Tibial artery (tissue), 4 donors: Measurements from ENCODE around the gene SEMA6A.

ENCODE experiments used
- DNase-seq, 2 donors: peaks; one replicate each; pipeline ENCODE4 v3.0.0-alpha.2; 2019
- H3K27ac ChIP-seq, 2 donors: fragments of 200-600 bp; sonication (generic) in 1 of 2; 1 replicate in 1 of 2; 2 replicates in 1 of 2; pipeline ENCODE4 v1.5.1; 2018 to 2019; ENCODE audit warnings: mild to moderate bottlenecking in 1 of 2
- H3K27me3 ChIP-seq, 2 donors: fragments of 200-600 bp; sonication (generic) in 1 of 2; one replicate each; pipeline versions ENCODE4 v1.5.1 to v1.6.0; 2016 to 2019
- H3K36me3 ChIP-seq, 3 donors: fragments of 200-600 bp; sonication (generic) in 2 of 3; one replicate each; pipeline ENCODE4 v1.5.1; 2016 to 2019; ENCODE audit warnings: mild to moderate bottlenecking in 2 of 3
- H3K4me1 ChIP-seq, 4 donors: fragments of 200-600 bp; sonication (generic) in 2 of 4; 1 replicate in 3 of 4; 2 replicates in 1 of 4; pipeline ENCODE4 v1.5.1; 2016 to 2019
- H3K4me3 ChIP-seq, 2 donors: fragments of 200-600 bp; sonication (generic) in 1 of 2; 1 replicate in 1 of 2; 2 replicates in 1 of 2; pipeline ENCODE4 v1.5.1; 2018 to 2019; ENCODE audit warnings: mild to moderate bottlenecking in 2 of 2
- H3K9me3 ChIP-seq, 3 donors: fragments of 200-600 bp; sonication (generic) in 1 of 3; one replicate each; pipeline ENCODE4 v1.5.1; 2016 to 2019
- intact Hi-C: fragments of 100-400 bp; cut with DNase I; formaldehyde crosslinking; loops from one replicate; pipeline ENCODE4 v1.15.0; 2023; ENCODE audit warnings: low total_unique reads
- TF ChIP-seq, protein P1 (sequence below), 2 experiments: fragments of 200-600 bp in 1 of 2; fragments of 450-650 bp in 1 of 2; IDR thresholded peaks; one replicate each; pipeline ENCODE4 v1.5.1; 2017 to 2019; ENCODE audit warnings: antibody characterized with exemption in 2 of 2, mild to moderate bottlenecking in 1 of 2, moderate library complexity in 1 of 2

SEMA6A gene

GRCh38 chr5:116504593-116505166 lies 69.9 kb downstream of the SEMA6A start:
- intact Hi-C loops: no loop called here
- Histone ChIP-seq H3K4me1 (peaks cover 0 to 12% (median 4%) of the 10 kb centered on the region in 4 donors), H3K36me3 (no peaks in the 10 kb centered on the region), H3K9me3 (no peaks in the 10 kb centered on the region), H3K4me3 (no peak overlapping the region), H3K27me3 (no peaks in the 10 kb centered on the region), H3K27ac (no peak overlapping the region)
- TF ChIP-seq, protein P1, sequence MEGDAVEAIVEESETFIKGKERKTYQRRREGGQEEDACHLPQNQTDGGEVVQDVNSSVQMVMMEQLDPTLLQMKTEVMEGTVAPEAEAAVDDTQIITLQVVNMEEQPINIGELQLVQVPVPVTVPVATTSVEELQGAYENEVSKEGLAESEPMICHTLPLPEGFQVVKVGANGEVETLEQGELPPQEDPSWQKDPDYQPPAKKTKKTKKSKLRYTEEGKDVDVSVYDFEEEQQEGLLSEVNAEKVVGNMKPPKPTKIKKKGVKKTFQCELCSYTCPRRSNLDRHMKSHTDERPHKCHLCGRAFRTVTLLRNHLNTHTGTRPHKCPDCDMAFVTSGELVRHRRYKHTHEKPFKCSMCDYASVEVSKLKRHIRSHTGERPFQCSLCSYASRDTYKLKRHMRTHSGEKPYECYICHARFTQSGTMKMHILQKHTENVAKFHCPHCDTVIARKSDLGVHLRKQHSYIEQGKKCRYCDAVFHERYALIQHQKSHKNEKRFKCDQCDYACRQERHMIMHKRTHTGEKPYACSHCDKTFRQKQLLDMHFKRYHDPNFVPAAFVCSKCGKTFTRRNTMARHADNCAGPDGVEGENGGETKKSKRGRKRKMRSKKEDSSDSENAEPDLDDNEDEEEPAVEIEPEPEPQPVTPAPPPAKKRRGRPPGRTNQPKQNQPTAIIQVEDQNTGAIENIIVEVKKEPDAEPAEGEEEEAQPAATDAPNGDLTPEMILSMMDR (IDR thresholded peaks at IDR 0.05): no peak
- no peak for DNase-seq

DNA sequence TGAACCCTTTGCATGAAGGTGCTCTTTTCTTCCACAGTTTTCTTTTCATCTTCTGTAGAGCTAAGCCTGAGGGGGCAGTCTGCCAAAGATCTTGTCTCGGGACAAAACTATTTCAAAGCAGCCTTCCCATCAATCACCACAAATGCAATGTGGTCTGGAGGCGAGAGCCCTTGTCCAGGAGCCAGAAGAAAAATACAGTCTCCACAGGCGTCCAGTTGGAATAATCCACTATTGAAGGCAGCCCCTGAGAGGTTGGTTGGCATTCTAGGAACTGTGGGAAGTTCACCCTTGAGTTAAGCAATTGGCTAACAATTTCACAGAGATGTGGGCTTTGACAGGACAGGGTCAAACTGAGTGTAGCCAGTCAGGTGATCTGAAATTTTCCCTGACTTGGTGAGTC lies 72.0 kb downstream of the SEMA6A start:
- no peaks in the 10 kb centered on the region for H3K9me3 ChIP-seq
- no peak overlapping the region for H3K27ac ChIP-seq
- peaks cover 0 to 12% (median 4%) of the 10 kb centered on the region in 4 donors for H3K4me1 ChIP-seq
- intact Hi-C loops: no loop called here
- H3K4me3 ChIP-seq: no peak overlapping the region
- no peaks in the 10 kb centered on the region for H3K27me3 ChIP-seq
- TF ChIP-seq, protein P1 (IDR thresholded peaks at IDR 0.05): no peak
- no peak for DNase-seq
- peaks cover 0 to 3% (median 0%) of the 10 kb centered on the region in 3 donors for H3K36me3 ChIP-seq

DNA sequence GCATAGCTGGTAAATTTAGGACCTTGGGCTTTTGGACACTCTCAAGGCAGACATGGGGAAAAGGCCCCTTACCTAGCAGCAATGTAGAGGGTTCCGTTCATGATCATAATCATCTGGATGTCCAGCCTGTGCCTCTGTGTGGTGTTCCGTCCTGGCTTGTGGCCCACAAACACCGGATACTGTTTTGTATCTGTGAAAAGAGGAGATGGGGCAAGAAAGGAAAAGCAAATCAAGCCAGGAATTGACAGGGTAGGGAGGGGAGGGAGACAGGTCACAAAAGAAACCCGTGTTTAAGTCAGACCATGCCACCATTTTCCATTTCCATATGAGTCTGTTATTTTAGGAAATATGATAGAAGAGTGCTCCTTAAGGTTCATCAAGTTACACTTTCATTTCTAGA lies 72.5 kb downstream of the SEMA6A start:
- DNase-seq: no peak
- H3K27ac ChIP-seq: no peak overlapping the region
- H3K4me3 ChIP-seq: no peak overlapping the region
- no peaks in the 10 kb centered on the region for H3K27me3 ChIP-seq
- peaks cover 0 to 3% (median 0%) of the 10 kb centered on the region in 3 donors for H3K36me3 ChIP-seq
- TF ChIP-seq, protein P1 (IDR thresholded peaks at IDR 0.05): no peak
- H3K4me1 ChIP-seq: peaks cover 0 to 12% (median 4%) of the 10 kb centered on the region in 4 donors
- intact Hi-C loops: no loop called here
- H3K9me3 ChIP-seq: no peaks in the 10 kb centered on the region

DNA sequence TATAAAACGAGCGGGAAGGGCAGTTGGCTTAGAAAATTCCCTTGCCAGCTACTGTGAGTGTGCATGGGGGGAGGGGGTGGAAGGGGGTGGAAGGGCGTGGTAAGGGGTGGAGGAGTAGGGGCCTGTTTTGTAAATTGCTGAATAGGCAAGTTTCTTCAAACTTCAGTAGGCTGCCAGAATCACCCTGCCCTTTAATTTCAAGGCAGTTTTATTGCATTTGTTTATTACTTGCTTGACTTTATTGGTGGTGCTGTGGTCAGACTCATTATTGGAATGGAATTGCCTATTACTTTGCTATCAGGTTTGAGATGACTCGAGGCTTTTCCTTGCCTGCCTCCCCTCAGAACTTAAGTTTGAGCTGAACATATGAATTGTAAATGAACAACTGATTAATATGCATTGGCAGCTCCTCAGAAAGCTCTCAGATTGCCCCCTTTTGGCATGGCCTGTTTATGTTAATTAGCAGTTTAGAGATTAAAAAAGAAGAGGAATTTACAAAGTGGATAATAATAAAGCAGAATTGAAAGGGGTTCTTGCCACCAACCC lies 76.0 kb downstream of the SEMA6A start:
- Histone ChIP-seq H3K36me3 (peaks cover 0 to 24% (median 11%) of the 10 kb centered on the region in 3 donors), H3K9me3 (no peaks in the 10 kb centered on the region), H3K27ac (no peak overlapping the region), H3K27me3 (no peaks in the 10 kb centered on the region), H3K4me3 (no peak overlapping the region), H3K4me1 (peaks cover 0 to 7% (median 2%) of the 10 kb centered on the region in 4 donors)
- no peak for DNase-seq
- intact Hi-C loops: no loop called here
- TF ChIP-seq, protein P1 (IDR thresholded peaks at IDR 0.05): no peak

DNA sequence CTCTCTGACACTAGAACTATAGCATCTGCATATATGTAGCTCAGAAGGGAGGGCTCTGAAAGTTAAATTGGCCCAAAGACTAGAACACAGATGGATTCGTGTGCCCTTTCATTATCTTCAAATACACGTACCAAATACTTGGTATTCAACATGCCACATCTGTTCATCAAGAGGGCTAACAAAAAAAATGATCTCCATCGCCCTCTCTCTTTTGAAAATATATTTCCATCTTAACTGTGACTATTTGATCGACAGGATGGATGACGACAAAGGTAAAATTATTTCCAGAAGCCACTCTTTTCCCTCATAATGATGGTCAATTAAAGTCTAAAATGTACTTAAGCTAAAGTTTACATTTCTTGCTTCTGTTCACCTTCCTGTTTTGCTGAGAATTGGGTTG lies 77.0 kb downstream of the SEMA6A start:
- intact Hi-C loops: no loop called here
- DNase-seq: no peak
- no peaks in the 10 kb centered on the region for H3K9me3 ChIP-seq

More for the DNA sequence above, 77.0 kb downstream of the SEMA6A start:
- no peak overlapping the region for H3K4me3 ChIP-seq
- H3K27me3 ChIP-seq: no peaks in the 10 kb centered on the region
- H3K36me3 ChIP-seq: peaks cover 0 to 24% (median 11%) of the 10 kb centered on the region in 3 donors
- peaks cover 0 to 2% (median under 1%) of the 10 kb centered on the region in 4 donors for H3K4me1 ChIP-seq
- no peak overlapping the region for H3K27ac ChIP-seq
- TF ChIP-seq, protein P1 (IDR thresholded peaks at IDR 0.05): no peak
